Stomach (tissue), 4 donors: Measurements from ENCODE around the gene CT47C1.

ENCODE experiments used
- CTCF ChIP-seq, 7 experiments: fragments of 450-650 bp in 4 of 7; fragments of 200-600 bp in 3 of 7; sonication (generic) in 3 of 7; IDR thresholded peaks; one replicate each; pipeline ENCODE4 v1.5.1; 2016 to 2019; ENCODE audit warnings: antibody characterized with exemption in 7 of 7, control low read depth in 2 of 7, mild to moderate bottlenecking in 1 of 7
- EP300 ChIP-seq: sonication (generic); formaldehyde crosslinking; IDR thresholded peaks from one replicate; pipeline ENCODE4 v1.6.1; 2017; ENCODE audit warnings: antibody characterized with exemption
- POLR2AphosphoS5 ChIP-seq, 3 donors: sonication (generic); formaldehyde crosslinking; IDR thresholded peaks; one replicate each; pipeline ENCODE4 v1.6.1; 2016; ENCODE audit warnings: antibody characterized with exemption in 3 of 3

DNA sequence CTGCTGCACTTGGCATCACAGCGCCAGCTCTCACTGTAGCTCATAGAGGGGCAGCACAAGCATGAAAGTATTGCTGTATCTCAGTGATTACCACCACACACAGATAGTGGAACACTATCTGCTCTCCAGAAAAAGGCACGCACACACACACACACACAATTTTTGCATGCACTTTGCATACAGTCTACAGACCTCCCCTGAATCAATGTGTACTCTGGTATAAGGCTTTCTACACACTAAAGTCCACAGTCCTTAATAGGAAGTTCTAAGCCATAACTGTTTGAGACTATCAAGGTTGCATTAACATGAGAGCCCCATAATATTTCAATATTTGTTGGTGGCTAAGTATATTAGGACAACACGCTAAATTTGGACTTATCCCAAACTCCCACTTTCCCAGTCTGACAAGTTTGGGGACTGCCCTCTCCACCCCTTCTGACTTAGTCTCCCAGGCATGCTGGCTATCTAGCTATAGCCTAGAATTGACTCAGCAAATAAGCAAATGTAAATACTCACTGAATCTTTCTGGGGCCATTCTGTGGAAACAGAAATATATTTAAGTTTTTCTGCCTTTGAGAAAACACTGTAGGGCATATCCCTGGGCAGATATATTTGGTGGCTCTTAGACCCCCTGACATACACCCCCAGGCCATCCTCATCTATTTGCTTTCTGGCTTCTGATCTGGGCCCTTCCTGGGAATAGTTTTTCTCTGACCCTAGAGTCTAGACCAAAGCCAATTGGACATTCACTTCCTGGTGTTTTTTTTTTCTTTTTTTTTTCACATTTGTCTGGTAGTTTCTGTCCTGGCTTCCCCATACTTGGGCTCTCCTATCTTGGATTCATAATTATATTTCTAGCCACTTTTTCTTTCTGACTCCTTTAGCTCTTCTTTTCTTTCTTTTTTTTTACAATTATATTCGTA lies 36.4 kb upstream of the CT47C1 start:
- TF ChIP-seq CTCF (IDR thresholded peaks at IDR 0.05) (no peak), POLR2AphosphoS5 (IDR thresholded peaks at IDR 0.05) (no peak), EP300 (no peak)
